GM23338 (cell line): ENCODE results near the gene ICAM4. TPM values are rescaled to one million over a fixed set of nuclear protein-coding genes. Genes with fewer than 3 reads are reported as not detected.

Source experiments
- ATAC-seq: fragments of 200-7000 bp; cut with Tn5 transposase; 3 replicates; pipeline ENCODE4 v1.9.1; 2020
- DNase-seq: peaks from one replicate; pipeline ENCODE4 v3.0.0-alpha.2; 2015; ENCODE audit warnings: low spot score
- H2AFZ ChIP-seq: fragments of 200-600 bp; sonication (generic); 2 replicates; pipeline ENCODE4 v1.8.0; 2016; ENCODE audit warnings: antibody characterized with exemption, mild to moderate bottlenecking, moderate library complexity
- H3F3A ChIP-seq: fragments of 200-600 bp; sonication (generic); replicated peaks from 2 replicates; pipeline ENCODE4 v1.8.0; 2017; ENCODE audit warnings: antibody characterized with exemption, mixed run types, low read depth
- H3K27ac ChIP-seq: fragments of 200-600 bp; sonication (generic); 2 replicates; pipeline ENCODE4 v1.6.1; 2016; ENCODE audit warnings: low read depth
- H3K27me3 ChIP-seq: fragments of 200-600 bp; sonication (generic); 2 replicates; pipeline ENCODE4 v1.8.0; 2016; ENCODE audit warnings: mild to moderate bottlenecking, mixed run types, moderate library complexity; ENCODE audit not compliant: insufficient read depth
- H3K36me3 ChIP-seq: fragments of 200-600 bp; sonication (generic); 2 replicates; pipeline ENCODE4 v1.8.0; 2016; ENCODE audit warnings: mild to moderate bottlenecking; ENCODE audit not compliant: insufficient read depth
- H3K4me1 ChIP-seq: fragments of 200-600 bp; sonication (generic); 2 replicates; pipeline ENCODE4 v1.8.0; 2016; ENCODE audit warnings: mild to moderate bottlenecking, moderate library complexity; ENCODE audit not compliant: insufficient read depth
- H3K4me2 ChIP-seq: fragments of 200-600 bp; sonication (generic); 2 replicates; pipeline ENCODE4 v1.7.1; 2017; ENCODE audit warnings: mixed run types
- H3K4me3 ChIP-seq: fragments of 200-600 bp; sonication (generic); 2 replicates; pipeline ENCODE4 v1.6.1; 2016; ENCODE audit warnings: mixed run types
- H3K79me2 ChIP-seq: fragments of 200-600 bp; sonication (generic); replicated peaks from 2 replicates; pipeline ENCODE4 v1.8.0; 2017; ENCODE audit warnings: mild to moderate bottlenecking; ENCODE audit not compliant: insufficient read depth
- H3K9me2 ChIP-seq: fragments of 200-600 bp; sonication (generic); 2 replicates; pipeline ENCODE4 v1.8.0; 2017; ENCODE audit not compliant: insufficient read depth
- H4K20me1 ChIP-seq: fragments of 200-600 bp; sonication (generic); replicated peaks from 2 replicates; pipeline ENCODE4 v1.8.0; 2017; ENCODE audit warnings: mild to moderate bottlenecking; ENCODE audit not compliant: insufficient read depth
- H3K27ac Mint-ChIP-seq: 2 replicates; pipeline ENCODE4 v1.8.0; 2020; ENCODE audit warnings: inconsistent platforms, mild to moderate bottlenecking, moderate library complexity, mixed read lengths
- H3K27me3 Mint-ChIP-seq: 3 replicates; pipeline ENCODE4 v1.8.0; 2022; ENCODE audit warnings: low read depth, mild to moderate bottlenecking, moderate library complexity, mixed read lengths, inconsistent platforms; ENCODE audit not compliant: insufficient read depth, poor library complexity
- H3K36me3 Mint-ChIP-seq: 3 replicates; pipeline ENCODE4 v1.8.0; 2021; ENCODE audit warnings: low read depth, mild to moderate bottlenecking, inconsistent platforms, moderate library complexity, mixed read lengths
- H3K4me1 Mint-ChIP-seq: 3 replicates; pipeline ENCODE4 v1.8.0; 2020; ENCODE audit warnings: mild to moderate bottlenecking, inconsistent platforms, mixed read lengths
- H3K4me3 Mint-ChIP-seq: 3 replicates; pipeline ENCODE4 v1.8.0; 2021; ENCODE audit warnings: moderate library complexity, mild to moderate bottlenecking, inconsistent platforms, mixed read lengths
- H3K9me3 Mint-ChIP-seq: 3 replicates; pipeline ENCODE4 v1.8.0; 2020; ENCODE audit warnings: moderate library complexity, mild to moderate bottlenecking, inconsistent platforms, mixed read lengths
- EZH2 ChIP-seq: fragments of 200-600 bp; sonication (generic); IDR thresholded peaks from one replicate; pipeline ENCODE4 v1.8.0; 2017; ENCODE audit warnings: antibody characterized with exemption, mild to moderate bottlenecking, low read depth; ENCODE audit not compliant: unreplicated experiment
- JUNB ChIP-seq: IDR thresholded peaks from one replicate; pipeline ENCODE4 v1.6.1; 2016; ENCODE audit warnings: antibody characterized with exemption; ENCODE audit not compliant: unreplicated experiment
- polyA plus RNA-seq: library from polyadenylated mRNA; unstranded; fragments of >200 nt; fragmentation: Nextera tagmentation; extraction: Ambion mirVana; gene quantifications from 2 replicates; pipeline ENCODE4 v1.2.1, GENCODE V29; 2016
- total RNA-seq: library from RNA; depleted of rRNA; stranded (reverse); fragments of >200 nt; shearing (Covaris generic); gene quantifications from 2 replicates; pipeline ENCODE4 v1.2.3, GENCODE V29; 2014
- TF ChIP-seq, protein P1 (sequence below): fragments of 250-450 bp; sonication (Bioruptor Pico); IDR thresholded peaks from 2 replicates; pipeline ENCODE4 v1.5.0; 2020; ENCODE audit warnings: mild to moderate bottlenecking, moderate library complexity
- TF ChIP-seq, protein P2 (sequence below): IDR thresholded peaks from 2 replicates; pipeline ENCODE4 v1.6.1; 2016; ENCODE audit warnings: antibody characterized with exemption

The ICAM4 gene
- total and polyA plus RNA-seq, 2 experiments from 2014 or later, result 0.81 to 1.0 TPM

DNA sequence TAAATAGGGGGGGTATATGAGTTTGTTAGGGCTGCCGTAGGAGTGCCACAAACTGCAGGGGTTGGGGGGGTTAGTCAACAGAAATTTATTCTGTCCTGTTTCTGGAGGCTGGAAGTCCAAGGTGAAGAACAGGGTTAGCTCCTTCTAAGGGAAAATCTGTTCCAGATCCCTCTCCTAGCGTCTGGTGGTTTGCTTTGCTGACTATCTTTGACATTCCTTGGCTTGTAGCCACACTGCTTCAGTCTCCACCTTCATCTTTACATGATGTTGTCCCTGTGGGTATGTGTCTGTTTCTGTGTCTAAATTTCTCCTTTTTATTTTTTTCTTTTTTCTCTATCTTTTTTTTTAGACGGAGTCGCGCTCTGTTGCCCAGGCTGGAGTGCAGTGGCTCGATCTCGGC lies 24.0 kb upstream of the ICAM4 start:
- TF ChIP-seq EZH2, result no peak
- TF ChIP-seq, protein P1, sequence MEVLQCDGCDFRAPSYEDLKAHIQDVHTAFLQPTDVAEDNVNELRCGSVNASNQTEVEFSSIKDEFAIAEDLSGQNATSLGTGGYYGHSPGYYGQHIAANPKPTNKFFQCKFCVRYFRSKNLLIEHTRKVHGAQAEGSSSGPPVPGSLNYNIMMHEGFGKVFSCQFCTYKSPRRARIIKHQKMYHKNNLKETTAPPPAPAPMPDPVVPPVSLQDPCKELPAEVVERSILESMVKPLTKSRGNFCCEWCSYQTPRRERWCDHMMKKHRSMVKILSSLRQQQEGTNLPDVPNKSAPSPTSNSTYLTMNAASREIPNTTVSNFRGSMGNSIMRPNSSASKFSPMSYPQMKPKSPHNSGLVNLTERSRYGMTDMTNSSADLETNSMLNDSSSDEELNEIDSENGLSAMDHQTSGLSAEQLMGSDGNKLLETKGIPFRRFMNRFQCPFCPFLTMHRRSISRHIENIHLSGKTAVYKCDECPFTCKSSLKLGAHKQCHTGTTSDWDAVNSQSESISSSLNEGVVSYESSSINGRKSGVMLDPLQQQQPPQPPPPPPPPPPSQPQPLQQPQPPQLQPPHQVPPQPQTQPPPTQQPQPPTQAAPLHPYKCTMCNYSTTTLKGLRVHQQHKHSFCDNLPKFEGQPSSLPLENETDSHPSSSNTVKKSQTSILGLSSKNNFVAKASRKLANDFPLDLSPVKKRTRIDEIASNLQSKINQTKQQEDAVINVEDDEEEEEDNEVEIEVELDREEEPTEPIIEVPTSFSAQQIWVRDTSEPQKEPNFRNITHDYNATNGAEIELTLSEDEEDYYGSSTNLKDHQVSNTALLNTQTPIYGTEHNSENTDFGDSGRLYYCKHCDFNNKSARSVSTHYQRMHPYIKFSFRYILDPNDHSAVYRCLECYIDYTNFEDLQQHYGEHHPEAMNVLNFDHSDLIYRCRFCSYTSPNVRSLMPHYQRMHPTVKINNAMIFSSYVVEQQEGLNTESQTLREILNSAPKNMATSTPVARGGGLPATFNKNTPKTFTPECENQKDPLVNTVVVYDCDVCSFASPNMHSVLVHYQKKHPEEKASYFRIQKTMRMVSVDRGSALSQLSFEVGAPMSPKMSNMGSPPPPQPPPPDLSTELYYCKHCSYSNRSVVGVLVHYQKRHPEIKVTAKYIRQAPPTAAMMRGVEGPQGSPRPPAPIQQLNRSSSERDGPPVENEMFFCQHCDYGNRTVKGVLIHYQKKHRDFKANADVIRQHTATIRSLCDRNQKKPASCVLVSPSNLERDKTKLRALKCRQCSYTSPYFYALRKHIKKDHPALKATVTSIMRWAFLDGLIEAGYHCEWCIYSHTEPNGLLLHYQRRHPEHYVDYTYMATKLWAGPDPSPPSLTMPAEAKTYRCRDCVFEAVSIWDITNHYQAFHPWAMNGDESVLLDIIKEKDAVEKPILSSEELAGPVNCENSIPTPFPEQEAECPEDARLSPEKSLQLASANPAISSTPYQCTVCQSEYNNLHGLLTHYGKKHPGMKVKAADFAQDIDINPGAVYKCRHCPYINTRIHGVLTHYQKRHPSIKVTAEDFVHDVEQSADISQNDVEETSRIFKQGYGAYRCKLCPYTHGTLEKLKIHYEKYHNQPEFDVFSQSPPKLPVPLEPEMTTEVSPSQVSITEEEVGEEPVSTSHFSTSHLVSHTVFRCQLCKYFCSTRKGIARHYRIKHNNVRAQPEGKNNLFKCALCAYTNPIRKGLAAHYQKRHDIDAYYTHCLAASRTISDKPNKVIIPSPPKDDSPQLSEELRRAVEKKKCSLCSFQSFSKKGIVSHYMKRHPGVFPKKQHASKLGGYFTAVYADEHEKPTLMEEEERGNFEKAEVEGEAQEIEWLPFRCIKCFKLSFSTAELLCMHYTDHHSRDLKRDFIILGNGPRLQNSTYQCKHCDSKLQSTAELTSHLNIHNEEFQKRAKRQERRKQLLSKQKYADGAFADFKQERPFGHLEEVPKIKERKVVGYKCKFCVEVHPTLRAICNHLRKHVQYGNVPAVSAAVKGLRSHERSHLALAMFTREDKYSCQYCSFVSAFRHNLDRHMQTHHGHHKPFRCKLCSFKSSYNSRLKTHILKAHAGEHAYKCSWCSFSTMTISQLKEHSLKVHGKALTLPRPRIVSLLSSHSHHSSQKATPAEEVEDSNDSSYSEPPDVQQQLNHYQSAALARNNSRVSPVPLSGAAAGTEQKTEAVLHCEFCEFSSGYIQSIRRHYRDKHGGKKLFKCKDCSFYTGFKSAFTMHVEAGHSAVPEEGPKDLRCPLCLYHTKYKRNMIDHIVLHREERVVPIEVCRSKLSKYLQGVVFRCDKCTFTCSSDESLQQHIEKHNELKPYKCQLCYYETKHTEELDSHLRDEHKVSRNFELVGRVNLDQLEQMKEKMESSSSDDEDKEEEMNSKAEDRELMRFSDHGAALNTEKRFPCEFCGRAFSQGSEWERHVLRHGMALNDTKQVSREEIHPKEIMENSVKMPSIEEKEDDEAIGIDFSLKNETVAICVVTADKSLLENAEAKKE (CRISPR knock-in tag), result no peak
- H3F3A ChIP-seq, result peaks cover 3% of the 10 kb centered on the region
- H3K4me1 Mint-ChIP-seq, result no peaks in the 10 kb centered on the region
- H3K9me3 Mint-ChIP-seq, result no peaks in the 10 kb centered on the region; the same call in 2 of the 3 replicates
- no peak overlapping the region for H3K4me2 ChIP-seq
- H3K36me3 ChIP-seq, result no peaks in the 10 kb centered on the region
- DNase-seq (no peak), ATAC-seq (no peak)
- no peaks in the 10 kb centered on the region for H3K4me1 ChIP-seq
- H3K27ac Mint-ChIP-seq, result no peak overlapping the region
- no peaks in the 10 kb centered on the region for H3K9me2 ChIP-seq
- H3K27me3 Mint-ChIP-seq, result peaks cover 8% of the 10 kb centered on the region
- no peak overlapping the region for H3K4me3 Mint-ChIP-seq
- H3K27me3 ChIP-seq, result no peaks in the 10 kb centered on the region
- H3K79me2 ChIP-seq, result no peaks in the 10 kb centered on the region
- no peaks in the 10 kb centered on the region for H4K20me1 ChIP-seq
- H3K36me3 Mint-ChIP-seq, result peaks cover 11% of the 10 kb centered on the region
- H3K27ac ChIP-seq, result no peak overlapping the region
- no peak overlapping the region for H3K4me3 ChIP-seq
- H2AFZ ChIP-seq, result no peak overlapping the region

DNA sequence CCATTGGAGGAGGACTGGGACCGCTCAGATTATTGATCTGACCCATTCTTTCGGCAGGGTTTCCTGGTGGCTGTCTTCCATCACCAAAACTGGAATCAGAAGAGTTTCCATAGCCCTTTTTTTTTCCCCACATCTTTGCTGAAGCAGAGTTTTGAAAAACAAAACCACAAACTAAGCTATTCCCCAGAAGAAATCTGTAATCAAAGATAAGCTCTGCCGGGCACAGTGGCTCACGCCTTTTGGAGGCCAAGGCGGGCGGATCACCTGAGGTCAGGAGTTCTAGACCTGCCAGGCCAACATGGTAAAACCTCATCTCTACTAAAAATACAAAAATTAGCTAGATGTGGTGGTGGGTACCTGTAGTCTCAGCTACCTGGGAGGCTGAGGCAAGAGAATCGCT lies 20.0 kb upstream of the ICAM4 start:
- Histone ChIP-seq H3K9me2 (no peaks in the 10 kb centered on the region), H3K4me1 (peaks cover 4% of the 10 kb centered on the region; the same call in 1 of the 2 replicates), H3K4me2 (no peak overlapping the region), H3K27ac (no peak overlapping the region), H4K20me1 (no peaks in the 10 kb centered on the region), H2AFZ (no peak overlapping the region), H3K79me2 (no peaks in the 10 kb centered on the region), H3K27me3 (peaks cover 32% of the 10 kb centered on the region), H3F3A (peaks cover 13% of the 10 kb centered on the region; the same call in 1 of the 2 replicates), H3K36me3 (no peaks in the 10 kb centered on the region), H3K4me3 (no peak overlapping the region)
- Mint-ChIP-seq H3K36me3 (no peaks in the 10 kb centered on the region), H3K9me3 (no peaks in the 10 kb centered on the region; the same call in 2 of the 3 replicates), H3K27me3 (peaks cover 38% of the 10 kb centered on the region), H3K4me1 (peaks cover 3% of the 10 kb centered on the region; the same call in 2 of the 3 replicates), H3K27ac (no peak overlapping the region), H3K4me3 (no peak overlapping the region)
- TF ChIP-seq, protein P2, sequence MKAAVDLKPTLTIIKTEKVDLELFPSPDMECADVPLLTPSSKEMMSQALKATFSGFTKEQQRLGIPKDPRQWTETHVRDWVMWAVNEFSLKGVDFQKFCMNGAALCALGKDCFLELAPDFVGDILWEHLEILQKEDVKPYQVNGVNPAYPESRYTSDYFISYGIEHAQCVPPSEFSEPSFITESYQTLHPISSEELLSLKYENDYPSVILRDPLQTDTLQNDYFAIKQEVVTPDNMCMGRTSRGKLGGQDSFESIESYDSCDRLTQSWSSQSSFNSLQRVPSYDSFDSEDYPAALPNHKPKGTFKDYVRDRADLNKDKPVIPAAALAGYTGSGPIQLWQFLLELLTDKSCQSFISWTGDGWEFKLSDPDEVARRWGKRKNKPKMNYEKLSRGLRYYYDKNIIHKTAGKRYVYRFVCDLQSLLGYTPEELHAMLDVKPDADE, result no peak
- TF ChIP-seq, protein P1 (CRISPR knock-in tag), result no peak
- TF ChIP-seq JUNB, result no peak
- DNase-seq (no peak), ATAC-seq (no peak)
